Measurements from ENCODE around the gene TMEM187.
"Not testable (repeated sequence)": the region's sequence is repeated elsewhere in the genome, so short reads cannot be mapped to it uniquely, and the experiment has no call there.

Gene TMEM187

DNA sequence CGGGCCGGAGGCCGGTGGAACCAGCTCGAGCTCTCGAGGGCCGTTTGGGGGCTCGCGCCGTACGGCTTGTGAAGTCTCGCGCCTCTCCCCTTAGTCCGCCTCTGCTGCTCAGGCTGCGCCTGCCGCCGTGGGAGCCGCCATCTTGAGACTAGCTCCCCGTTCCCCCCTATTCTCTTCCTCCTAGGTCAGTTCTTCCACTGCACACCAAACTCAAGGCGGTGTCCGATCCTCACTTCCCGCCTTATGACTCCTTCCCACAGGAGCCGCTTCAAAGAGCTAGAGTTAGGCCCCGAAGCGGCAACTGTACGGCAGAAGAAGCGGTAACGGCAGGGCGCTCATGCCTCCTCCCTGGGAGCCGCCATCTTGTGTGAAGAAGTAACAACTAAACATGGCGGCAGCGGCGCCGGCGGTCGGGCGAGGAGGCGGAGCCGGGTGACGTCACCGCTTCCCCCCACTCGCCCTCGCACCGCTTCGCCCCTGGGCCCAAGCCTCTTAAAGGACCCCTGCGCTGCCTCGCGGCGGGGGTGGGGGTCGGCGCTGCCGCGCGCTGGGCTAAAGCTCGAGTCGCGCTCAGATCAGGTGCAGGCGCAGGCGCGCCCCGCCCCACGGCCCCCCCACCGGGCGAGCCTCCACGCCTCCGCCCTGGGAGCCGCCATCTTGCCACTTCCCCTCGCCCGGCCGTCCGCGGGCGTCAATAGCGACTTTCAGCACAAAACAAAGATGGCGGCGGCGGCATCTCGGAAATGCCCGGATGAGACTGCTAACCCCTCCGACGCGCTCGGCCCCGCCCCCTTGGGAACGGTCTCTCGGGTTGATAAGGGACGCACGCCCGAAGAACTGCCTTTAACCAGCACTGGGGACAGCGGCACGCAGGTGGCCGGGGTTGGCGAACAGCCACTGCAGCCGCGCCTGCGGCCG is 845 bp upstream of the TMEM187 start, which contains the start of gene HCFC1:
TSS of gene HCFC1 (minus strand) at position 369 of the 918 bp plus-strand sequence. CDS start 978 bp downstream, outside the sequence.
- peak; percentile 76 for DNase-seq (ENCODE audit: low spot score)

DNA sequence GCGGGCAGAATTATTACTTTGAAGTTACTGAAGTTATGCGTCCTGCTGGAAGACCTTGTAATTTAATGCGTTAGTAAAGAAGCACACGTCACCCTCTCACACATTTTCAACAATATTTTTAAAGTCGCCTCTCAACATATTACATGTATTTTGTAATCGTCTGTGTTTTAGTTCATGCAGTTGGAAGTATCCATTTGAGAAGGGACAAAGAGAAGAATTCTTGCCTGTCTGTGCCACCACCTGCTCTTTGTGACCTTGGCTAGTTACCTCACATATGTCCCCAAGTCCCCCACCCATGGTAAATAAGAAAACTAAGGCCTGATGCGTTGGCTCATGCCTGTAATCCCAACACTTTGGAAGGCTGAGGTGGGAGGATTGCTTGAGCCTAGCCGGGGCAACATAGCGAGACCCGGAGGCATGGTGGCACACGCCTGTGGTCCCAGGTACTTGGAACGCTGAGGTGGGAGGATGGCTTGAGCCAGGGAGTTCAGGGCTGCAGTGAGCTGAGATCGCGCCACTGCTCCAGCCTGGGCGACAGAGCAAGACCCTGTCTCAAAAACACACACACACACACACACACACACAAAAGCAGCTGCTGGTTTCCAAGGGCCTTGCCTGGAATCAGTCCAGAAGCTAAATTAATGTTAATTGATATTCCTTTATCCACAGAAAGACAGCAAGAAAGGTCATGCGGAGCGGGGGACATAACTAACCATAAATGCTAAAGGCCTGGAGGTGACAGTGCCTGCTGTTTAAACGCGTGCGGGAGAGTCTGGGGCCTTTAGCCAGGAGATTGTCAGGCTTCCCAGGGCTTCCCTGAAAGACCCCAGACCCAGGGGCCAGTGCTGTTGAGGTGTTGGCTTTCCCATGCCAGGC is 811 bp downstream of the TMEM187 start:
- DNase-seq (ENCODE audit: low spot score) = no peak

DNA sequence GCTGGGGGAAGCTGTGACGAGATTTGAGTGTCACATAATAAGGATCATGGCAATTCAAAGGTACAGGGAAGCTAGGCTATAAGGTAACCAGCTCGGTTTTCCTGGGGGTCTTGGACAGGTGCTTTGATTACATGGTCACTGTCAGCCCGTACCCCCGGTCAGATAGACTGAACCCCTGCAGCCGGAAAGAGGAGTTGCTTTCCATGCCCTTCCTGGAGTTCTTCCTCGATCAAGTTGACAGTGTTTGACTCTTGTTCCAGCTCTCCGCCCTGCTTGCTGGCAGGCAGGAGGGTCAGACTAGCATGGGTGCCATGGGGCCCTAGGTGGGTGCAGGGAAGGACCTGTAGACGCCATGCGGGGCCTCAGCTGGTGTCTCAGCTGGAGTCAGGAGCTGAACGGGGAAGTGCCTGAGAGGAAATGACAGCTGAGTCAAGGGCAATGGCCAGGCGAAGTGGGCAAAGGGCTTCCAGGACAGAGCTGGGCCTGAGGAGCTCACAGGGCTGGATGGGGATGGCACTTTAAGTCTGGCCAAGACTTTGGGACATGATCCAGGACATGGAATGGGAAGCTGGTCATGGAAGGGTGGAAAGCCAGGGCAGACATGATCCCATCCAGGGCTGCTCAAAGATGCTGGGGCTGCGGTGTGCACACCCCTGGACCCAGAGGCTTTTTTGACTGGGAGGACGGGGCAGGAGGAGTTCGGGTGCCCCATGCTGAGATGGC is 1.6 kb downstream of the TMEM187 start:
- no peak for DNase-seq (ENCODE audit: low spot score)

DNA sequence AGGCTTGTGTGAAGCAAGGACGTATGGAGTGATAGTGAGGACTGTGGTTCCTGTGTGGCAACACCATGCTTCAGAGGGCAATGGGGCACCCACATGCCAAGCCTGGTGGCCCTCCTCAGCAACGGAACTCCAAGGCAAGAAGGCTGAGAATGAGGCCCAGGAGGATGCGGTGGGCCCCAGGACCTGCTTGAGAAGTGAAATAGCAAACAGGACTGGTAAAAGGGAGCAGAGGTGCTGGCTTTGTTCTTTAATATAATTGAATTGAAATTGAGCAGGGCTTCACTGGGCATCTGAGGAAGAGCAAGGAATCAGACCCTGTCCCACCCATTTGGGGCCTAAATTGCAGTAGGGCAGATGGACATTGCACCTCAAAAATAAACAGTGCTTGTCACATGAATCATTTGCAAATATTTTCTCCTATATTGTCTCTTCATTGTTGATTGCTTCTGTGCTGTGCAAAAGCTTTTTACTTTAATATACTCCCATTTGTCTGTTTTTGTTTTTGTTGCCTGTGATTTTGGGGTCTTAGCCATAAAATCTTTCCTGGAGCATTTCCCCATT is 2.3 kb downstream of the TMEM187 start:
- no peak for DNase-seq (ENCODE audit: low spot score)

DNA sequence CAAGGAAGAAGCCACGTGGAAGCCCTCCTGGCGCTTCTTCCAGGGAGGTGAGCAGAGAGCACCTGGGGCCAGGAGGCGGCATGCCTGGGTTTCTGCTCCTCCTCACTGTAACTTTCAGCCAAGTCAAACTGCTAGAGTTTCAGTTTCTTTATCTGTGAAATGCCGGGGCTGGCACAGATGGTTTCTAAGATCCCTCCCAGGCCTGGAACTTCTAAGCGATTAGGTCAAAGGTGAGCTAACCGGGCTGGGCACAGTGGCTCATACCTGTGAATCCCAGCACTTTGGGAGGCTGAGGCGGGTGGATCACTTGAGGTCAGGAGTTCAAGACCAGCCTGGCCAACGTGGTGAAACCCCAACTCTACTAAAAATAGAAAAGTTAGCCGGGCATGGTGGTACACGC is 7.8 kb downstream of the TMEM187 start:
- not testable (repeated sequence) for DNase-seq (ENCODE audit: low spot score)

DNA sequence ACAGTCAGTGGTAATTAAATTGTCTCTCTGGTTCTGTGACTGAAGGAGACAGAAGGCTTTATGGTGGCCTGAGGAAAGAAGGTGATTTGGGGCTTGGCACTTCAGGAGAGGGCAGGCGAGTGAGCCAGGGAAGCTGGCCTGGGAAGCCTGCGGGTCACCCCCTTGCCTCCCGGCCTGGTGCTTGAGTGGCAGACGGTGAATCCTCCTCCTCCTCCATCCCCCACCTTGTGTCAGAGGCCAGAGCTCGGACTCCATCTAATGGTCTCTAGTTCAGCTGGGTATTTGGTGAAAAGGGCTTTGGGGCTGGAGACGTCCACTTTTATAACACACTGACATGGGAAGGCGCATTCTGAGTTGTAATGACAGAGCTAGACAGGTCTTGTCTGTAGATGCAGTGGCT is 8.7 kb downstream of the TMEM187 start:
- no peak for DNase-seq (ENCODE audit: low spot score)

DNA sequence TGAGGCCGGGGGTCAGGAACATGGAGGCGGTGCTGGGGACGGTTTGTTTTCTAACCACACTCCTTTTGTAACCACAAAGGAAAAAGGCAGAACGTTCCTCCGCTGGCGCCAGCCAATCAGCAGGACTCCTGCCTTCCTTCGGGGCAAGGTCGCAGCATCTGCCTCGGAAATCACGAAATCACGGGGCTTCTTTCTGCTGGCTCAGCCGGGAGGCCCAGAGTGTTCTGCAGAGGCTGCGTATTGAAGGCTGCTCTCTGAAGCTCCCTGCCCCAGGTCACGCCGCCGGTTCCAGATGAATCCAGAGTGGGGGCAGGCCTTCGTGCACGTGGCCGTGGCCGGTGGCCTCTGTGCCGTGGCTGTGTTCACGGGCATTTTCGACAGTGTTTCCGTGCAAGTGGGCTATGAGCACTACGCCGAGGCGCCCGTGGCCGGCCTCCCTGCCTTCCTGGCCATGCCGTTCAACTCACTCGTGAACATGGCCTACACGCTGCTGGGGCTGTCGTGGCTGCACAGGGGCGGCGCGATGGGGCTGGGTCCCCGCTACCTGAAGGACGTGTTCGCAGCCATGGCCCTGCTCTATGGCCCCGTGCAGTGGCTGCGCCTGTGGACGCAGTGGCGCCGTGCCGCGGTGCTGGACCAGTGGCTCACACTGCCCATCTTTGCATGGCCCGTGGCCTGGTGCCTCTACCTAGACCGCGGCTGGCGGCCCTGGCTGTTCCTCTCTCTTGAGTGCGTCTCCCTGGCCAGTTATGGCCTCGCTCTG is 9.4 kb downstream of the TMEM187 start:
- no peak for DNase-seq (ENCODE audit: low spot score)

DNA sequence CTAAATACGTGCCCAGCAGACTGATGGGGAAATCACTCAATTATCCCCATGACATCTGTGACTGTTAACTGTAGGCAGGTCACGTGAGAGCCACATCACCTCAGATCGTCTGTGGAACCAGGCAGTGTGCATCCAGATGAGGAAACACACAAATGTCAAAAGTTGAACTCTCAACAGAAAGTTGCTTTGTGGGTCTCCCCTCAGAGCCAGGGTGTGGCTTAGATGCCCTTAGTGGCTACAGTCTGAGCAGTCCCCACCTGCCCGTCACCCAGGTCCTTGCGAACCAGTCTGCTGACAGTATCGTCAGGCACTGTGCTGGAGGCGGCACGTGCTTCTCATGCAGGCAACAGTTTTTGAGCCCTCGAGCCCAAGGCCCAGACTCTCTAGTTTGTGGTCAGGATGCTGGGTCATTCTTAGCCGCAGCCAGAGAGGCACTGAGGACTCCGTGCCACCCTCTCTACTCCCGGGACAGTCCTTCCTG is 10.8 kb downstream of the TMEM187 start:
- DNase-seq (ENCODE audit: low spot score) = no peak

DNA sequence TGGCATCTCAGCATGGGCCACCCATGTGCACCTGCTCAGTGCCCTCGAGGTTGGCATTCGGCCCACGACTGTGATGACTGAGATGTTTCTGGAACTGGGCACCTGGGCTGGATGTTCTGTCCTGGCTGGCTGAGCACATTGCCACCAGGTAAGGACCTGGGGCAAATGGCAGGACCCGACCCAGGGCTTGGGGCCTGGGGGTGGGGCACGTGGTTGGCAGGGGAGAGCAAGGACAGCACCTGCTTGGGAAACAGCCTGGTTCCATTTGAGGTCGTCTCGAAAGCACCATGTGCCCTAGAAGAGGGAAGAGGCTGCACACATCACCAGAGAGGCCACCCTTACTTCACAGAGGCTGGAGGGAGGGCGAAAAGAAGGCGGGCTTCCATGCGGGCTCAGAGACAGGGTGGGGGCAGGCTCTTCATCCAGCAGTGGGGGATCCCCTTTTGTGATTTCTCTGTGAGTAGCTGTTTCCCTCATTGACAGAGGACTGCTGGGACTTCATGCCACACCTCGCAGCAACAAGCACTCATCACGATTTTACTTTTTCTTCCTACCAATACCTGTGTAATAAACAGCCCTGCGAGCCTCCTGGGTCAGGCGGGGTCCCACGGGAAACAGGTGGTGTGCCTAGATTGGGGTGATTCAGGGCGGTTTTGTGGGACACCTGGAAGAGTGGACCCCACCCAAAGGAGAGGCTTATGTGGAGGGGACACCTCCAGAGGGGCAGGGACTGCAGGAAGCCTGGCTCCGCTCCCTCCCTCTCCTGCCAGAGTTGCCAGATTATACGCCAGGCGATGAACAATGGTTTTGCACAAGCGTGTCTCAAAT is 12.0 kb downstream of the TMEM187 start:
- no peak for DNase-seq (ENCODE audit: low spot score)

DNA sequence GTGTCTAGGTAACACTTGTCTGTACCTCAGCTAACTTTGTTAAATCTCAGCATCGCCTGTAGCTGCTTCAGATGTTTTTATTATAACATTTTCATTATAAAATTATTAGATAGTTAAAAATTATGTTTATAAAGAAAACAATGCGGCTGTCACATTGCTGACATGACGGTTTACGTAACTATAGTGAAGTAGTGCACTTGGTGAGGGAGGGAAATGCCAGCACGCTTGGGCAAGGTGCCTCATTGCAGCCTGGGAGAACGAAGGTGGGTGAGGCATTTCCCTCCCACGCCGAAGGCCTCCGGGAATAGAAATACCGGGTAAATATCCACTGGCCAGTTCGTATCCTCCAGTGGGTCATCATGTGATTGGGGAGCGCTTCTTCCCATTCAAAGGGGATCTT is 15.9 kb downstream of the TMEM187 start:
- no peak for DNase-seq (ENCODE audit: low spot score)

DNA sequence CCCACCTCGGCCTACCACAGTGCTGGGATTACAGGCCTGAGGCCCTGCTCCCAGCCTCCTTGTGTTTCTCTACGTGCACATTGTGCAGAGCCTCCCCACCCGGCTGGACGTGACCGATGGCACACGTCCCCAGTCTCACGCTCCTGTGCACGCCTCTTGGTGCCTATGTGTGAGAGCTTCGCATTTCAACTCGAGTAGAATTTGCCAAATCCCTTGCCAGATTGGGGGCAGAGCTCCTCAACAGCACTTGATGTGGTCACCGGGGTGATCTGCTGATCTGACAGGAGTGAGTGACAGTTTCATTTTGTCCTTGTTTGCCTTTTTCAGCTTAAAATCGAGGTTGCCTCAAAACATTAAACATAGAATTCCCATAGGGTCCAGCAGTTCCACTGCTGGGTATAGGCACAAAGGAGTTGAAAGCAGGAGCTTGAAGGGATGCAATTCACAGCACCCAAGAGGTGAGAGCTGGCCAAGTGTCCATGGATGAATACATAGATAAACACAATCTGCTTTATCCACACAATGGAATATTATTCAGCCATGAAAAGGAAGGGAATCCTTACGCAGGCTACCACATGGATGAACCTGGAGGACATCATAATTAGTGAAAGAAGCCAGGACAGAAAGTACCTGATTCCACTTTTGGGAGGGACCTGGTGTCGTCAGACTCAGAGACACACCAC is 17.6 kb downstream of the TMEM187 start:
- no peak for DNase-seq (ENCODE audit: low spot score)

DNA sequence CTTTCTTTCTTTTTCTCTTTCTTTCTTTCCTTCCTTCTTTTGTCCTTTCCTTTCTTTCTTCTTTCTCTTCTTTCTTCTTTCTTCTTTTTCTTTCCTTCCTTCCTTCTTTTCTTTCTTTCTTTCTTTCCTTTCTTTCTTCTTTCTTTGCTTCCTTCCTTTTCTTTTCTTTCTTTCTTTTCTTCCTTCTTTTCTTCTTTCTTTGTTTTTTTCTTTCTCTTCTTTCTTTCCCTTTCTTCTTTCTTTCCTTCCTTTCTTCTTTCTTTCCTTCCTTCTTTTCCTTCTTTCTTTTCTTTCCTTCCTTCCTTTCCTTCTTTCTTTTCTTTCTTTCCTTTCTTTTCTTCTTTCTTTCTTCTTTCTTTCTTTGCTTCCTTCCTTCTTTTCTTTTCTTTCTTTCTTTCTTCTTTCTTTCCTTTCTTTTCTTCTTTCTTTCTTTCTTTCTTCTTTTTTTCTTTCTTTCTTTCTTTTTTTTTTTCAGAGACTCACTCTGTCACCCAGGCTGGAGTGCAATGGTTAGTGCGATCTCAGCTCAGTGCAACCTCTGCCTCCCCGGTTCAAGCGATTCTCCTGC is 18.5 kb downstream of the TMEM187 start:
- no peak for DNase-seq (ENCODE audit: low spot score)

DNA sequence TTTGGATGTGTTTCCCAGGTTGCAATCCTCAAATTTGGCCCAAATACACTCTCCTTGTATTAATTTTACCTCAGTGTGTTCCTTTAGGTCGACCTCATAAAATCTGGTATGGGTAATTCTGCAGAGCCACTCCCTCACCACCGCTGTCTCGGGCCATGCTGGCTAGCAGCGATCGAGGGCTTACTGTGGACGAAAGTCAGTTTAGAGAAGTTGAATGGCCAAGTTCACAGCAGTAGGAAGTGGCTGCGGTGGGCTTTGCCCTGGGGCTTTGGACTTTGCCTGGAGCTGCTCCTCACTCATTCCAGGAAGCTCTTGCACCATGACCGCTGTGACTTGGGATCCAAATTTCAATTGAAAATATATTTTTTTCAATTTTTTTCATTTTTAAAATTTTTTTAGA is 19.6 kb downstream of the TMEM187 start:
- no peak for DNase-seq (ENCODE audit: low spot score)

DNA sequence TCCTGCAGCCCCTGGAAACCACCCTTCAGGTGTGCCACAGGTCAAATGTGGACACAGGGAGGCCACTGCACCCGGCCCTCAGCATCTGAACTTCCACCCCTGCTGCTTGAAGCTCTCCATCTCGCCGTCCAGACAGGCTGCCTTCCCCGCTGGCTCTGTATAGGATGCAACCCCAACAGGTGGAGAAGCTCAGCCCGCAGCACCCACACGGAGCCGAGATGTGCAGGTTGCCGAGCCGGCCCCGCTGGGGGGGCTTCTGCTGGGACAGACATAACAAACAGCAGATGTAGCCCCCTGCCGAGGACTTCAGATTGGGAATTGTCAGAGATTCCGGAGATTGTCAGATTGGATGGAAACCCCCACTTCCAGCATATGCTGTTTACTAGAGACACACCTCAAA is 20.5 kb downstream of the TMEM187 start:
- DNase-seq (ENCODE audit: low spot score) = no peak

DNA sequence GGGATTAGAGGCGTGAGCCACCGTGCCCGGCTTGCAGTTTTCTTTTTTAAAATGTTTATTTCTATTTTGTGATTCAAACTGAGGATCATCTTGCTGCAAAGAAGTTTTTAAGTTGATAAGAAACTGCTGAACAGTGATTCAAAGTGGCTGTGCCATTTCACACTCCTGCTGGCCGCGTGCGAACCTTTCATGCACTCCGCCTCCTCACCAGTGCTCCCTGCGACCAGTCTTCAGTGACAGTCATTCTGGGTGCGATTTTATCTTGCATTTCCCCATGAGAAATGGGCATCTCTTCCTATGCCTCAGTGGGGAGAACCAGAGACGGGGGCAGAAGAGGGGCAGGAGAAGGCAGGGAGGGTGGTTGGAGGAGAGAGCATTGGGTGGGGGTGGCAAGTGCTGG is 21.4 kb downstream of the TMEM187 start:
- DNase-seq (ENCODE audit: low spot score) = no peak

DNA sequence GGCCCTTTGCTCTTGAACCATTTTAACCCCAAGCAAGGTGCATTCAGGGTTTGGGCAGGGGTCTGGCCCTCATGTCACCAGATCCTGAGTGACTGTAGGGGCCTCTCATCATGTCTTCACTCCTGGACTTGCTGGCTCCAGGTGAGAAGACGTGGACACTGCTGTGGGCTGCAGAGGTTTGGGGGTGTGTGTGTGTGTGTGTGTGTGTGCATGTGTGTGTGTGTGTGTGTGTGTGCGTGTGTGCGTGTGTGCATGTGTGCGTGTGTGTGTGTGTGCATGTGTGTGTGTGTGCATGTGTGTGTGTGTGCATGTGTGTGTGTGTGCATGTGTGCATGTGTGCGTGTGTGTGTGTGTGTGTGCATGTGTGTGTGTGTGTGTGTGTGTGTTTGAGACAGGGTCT is 21.8 kb downstream of the TMEM187 start:
- not testable (repeated sequence) for DNase-seq (ENCODE audit: low spot score)

DNA sequence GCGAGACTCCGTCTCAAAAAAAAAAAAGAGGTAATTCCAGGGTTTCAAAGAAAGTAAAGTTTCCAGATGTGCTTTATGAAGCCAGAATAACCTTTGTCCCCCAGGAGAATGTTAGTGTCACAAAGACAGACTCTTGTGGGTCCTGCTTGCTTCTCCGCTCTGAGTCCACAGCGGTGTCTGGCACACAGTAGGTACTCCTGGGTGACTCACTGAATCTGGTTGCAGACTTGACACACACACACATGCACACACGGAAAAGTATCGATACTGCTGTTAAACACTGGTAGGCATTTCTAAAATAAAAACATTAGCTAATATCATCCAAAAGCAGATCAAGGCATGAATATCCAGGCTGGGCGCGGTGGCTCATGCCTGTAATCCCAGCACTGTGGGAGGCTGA is 22.9 kb downstream of the TMEM187 start:
- no peak for DNase-seq (ENCODE audit: low spot score)

DNA sequence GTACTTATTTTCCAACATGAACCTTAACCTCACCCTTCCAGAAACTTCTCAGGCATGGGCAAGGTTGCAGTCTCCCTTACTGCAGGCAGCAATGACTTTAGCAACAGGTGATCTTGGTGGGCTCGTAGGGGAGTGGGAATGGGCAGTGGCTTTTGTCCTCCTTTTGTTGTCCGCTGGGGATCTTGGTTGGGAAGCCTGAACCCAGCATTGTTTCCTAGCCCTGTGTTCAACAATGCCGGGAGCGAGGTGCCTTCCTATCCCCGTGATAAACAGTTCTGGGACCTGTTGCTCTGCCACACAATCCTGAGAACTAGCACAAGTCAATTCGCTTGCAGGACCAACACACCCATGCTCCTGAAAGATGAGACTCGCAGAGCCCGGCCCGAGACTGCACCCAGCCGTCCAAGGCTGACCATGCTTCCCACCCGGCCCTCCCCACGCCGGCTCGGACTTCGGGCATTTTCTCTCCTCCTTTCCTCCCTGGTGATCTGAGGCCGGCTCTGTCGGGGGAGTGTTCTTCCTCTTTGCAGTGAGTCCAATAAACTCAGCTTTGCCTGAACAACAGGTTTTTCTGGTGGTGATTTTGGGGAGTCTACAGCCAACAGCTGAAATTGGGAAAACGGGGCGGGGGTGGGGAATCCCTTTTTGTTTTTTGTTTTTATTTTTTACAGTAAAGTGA is 26.9 kb downstream of the TMEM187 start:
- DNase-seq (ENCODE audit: low spot score) = no peak

DNA sequence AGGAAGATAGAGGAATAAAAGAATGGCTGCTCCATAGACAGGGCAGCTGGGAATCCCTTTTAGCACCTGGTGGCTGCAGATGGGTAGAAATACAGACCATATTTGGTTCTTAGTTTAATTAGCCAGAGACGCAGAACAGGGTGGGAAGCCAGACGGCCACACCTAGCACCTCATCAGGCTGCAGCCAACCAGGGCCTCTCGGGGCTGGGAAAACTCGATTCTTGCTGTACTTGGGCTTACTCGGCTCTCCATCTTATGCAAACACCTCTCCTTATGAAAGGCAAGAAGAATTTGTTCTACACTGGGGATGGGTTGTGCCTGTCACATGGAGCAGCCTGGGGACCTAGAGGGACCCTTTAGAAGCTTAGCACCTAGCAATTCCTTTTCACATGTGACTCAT is 27.5 kb downstream of the TMEM187 start:
- DNase-seq (ENCODE audit: low spot score) = no peak

Measured in HuH-7 (cell line).